GM12864 (cell line): ENCODE results near the gene PCDHGC5.
A peak's percentile ranks its signal among the peaks of the same experiment; 100 is the strongest.

ENCODE experiments used
- DNase-seq: peaks from one replicate; pipeline ENCODE4 v3.0.0-alpha.2; 2011; ENCODE audit warnings: low read depth
- H3K4me3 ChIP-seq: 2 replicates; pipeline ENCODE4 v1.5.1; 2011; ENCODE audit warnings: mild to moderate bottlenecking, low read depth, low read length, control low read depth
- CTCF ChIP-seq: IDR thresholded peaks from 2 replicates; pipeline ENCODE4 v1.5.1; 2011; ENCODE audit warnings: low read depth, mild to moderate bottlenecking, moderate library complexity, low read length, control low read depth, inconsistent platforms; ENCODE audit errors: missing control alignments

Gene PCDHGC5

GRCh38 chr5:141476132-141476911 lies 12.6 kb upstream of the PCDHGC5 start:
- peak overlapping the region; percentile 74 for H3K4me3 ChIP-seq
- no peak for DNase-seq
- TF ChIP-seq CTCF, result no peak

- peak overlapping the region; percentile 74 for H3K4me3 ChIP-seq
- DNase-seq, result no peak
Measured at GRCh38 chr5:141477044-141477575, 11.8 kb upstream of the PCDHGC5 start.

GRCh38 chr5:141477815-141478214 lies 11.1 kb upstream of the PCDHGC5 start:
- TF ChIP-seq CTCF, result no peak
- no peak overlapping the region; the same call in 1 of the 2 replicates for H3K4me3 ChIP-seq
- DNase-seq, result no peak

More at GRCh38 chr5:141477044-141477575, 11.8 kb upstream of the PCDHGC5 start:
- TF ChIP-seq CTCF, result no peak

- DNase-seq, result no peak
- peak; percentile 56 for TF ChIP-seq CTCF
- peak overlapping the region; percentile 8 for H3K4me3 ChIP-seq
Measured at GRCh38 chr5:141478321-141478945, 10.4 kb upstream of the PCDHGC5 start.

GRCh38 chr5:141479776-141480175 lies 9.1 kb upstream of the PCDHGC5 start:
- H3K4me3 ChIP-seq, result no peak overlapping the region
- TF ChIP-seq CTCF, result no peak
- no peak for DNase-seq

GRCh38 chr5:141483902-141484301 lies 5.0 kb upstream of the PCDHGC5 start:
- no peak for DNase-seq
- no peak for TF ChIP-seq CTCF
- no peak overlapping the region for H3K4me3 ChIP-seq
